HepG2 (cell line): ENCODE measurements around the gene ELF2. TPM values are rescaled to one million over a fixed set of nuclear protein-coding genes. Genes with fewer than 3 reads are reported as not detected.

Source experiments
- ATAC-seq: fragments of 200-7000 bp; cut with Tn5 transposase; 3 replicates; pipeline ENCODE4 v1.9.1; 2020; ENCODE audit warnings: mild to moderate bottlenecking, moderate library complexity
- BruUV-seq: library from RNA; stranded (reverse); fragments of 400-500 nt; replicated peaks from 2 replicates; lab custom pipeline; 2021; lab: Mats Ljungman, UMichigan
- CTCF ChIA-PET: fragments of 300-600 bp; formaldehyde crosslinking; extraction: SDS; loops from one replicate; lab custom pipeline; 2021; ENCODE audit warnings: low total read pairs, inconsistent platforms, low intra/inter-chr PET ratio; lab: Yijun Ruan, JAX
- POLR2A ChIA-PET: fragments of 350-600 bp; sonication (Branson Sonifier 250); formaldehyde crosslinking; loops from one replicate; lab custom pipeline; 2020; ENCODE audit warnings: antibody characterized with exemption, inconsistent platforms; lab: Yijun Ruan, JAX
- DNase-seq: peaks from one replicate; pipeline ENCODE4 v3.0.0-alpha.2; 2015; ENCODE audit warnings: low spot score
- FAIRE-seq: peaks from 3 replicates; lab custom pipeline; 2011; peaks lifted over from hg19 to GRCh38; lab: Jason Lieb, UNC
- H2AFZ ChIP-seq: one replicate; pipeline ENCODE4 v1.6.1; 2011; ENCODE audit warnings: low read length, inconsistent platforms
- H3K27ac ChIP-seq: fragments of 300-600 bp; 3 replicates; pipeline ENCODE4 v1.8.0; 2011; ENCODE audit warnings: mixed run types, mild to moderate bottlenecking, mixed read lengths, low read length, inconsistent platforms; ENCODE audit not compliant: insufficient read depth; ENCODE audit errors: extremely low read length
- H3K27me3 ChIP-seq, 2 experiments: fragments of 200-600 bp in 1 of 2; 2 replicates in 1 of 2; 3 replicates in 1 of 2; pipeline versions ENCODE4 v1.6.0 to v1.8.0; 2011; ENCODE audit warnings: low read length in 2 of 2, mild to moderate bottlenecking in 2 of 2, moderate library complexity in 2 of 2, inconsistent platforms in 1 of 2; ENCODE audit not compliant: insufficient read depth in 2 of 2, control insufficient read depth in 1 of 2
- H3K36me3 ChIP-seq, 2 experiments: fragments of 200-600 bp in 1 of 2; replicated peaks in 1 of 2; 2 replicates in 1 of 2; 3 replicates in 1 of 2; pipeline versions ENCODE4 v1.5.1 to v1.8.0; 2011; ENCODE audit warnings: low read length in 2 of 2, inconsistent platforms in 1 of 2; ENCODE audit not compliant: insufficient read depth in 2 of 2, control insufficient read depth in 1 of 2
- H3K4me1 ChIP-seq: 2 replicates; pipeline ENCODE4 v1.5.1; 2012; ENCODE audit warnings: low read length, inconsistent platforms; ENCODE audit not compliant: insufficient read depth
- H3K4me2 ChIP-seq: 2 replicates; pipeline ENCODE4 v1.6.0; 2011; ENCODE audit warnings: low read depth, low read length, inconsistent platforms
- H3K4me3 ChIP-seq, 3 experiments: fragments of 200-600 bp in 1 of 3; sonication (generic), shearing (Covaris generic) in 1 of 3; replicated peaks in 1 of 3; 2 replicates each; pipeline ENCODE4 v1.5.1; 2011 to 2016; ENCODE audit warnings: low read length in 3 of 3, inconsistent platforms in 2 of 3, low read depth in 2 of 3, mild to moderate bottlenecking in 2 of 3, control low read depth in 1 of 3, mixed read lengths in 1 of 3; ENCODE audit not compliant: insufficient read depth in 1 of 3
- H3K79me2 ChIP-seq: one replicate; pipeline ENCODE4 v1.6.1; 2011; ENCODE audit warnings: low read length, inconsistent platforms; ENCODE audit not compliant: insufficient read depth
- H3K9ac ChIP-seq: 2 replicates; pipeline ENCODE4 v1.6.0; 2011; ENCODE audit warnings: mild to moderate bottlenecking, low read depth, low read length, inconsistent platforms; ENCODE audit not compliant: insufficient read depth
- H3K9me3 ChIP-seq: 2 replicates; pipeline ENCODE4 v1.5.1; 2012; ENCODE audit warnings: mild to moderate bottlenecking, low read length
- H4K20me1 ChIP-seq: 2 replicates; pipeline ENCODE4 v1.6.0; 2011; ENCODE audit warnings: inconsistent platforms, mild to moderate bottlenecking, low read length, moderate library complexity; ENCODE audit not compliant: insufficient read depth
- ERF ChIP-seq: IDR thresholded peaks from 2 replicates; pipeline ENCODE4 v1.6.1; 2018; ENCODE audit warnings: missing biosample characterization, missing genetic modification reagents
- PLSCR1 ChIP-seq: sonication (generic); formaldehyde crosslinking; IDR thresholded peaks from 2 replicates; pipeline ENCODE4 v1.5.0; 2020; ENCODE audit warnings: missing genetic modification reagents, mild to moderate bottlenecking, borderline replicate concordance
- PRDM4 ChIP-seq: sonication (generic); formaldehyde crosslinking; IDR thresholded peaks from 2 replicates; pipeline ENCODE4 v1.9.0; 2021; ENCODE audit warnings: missing genetic modification reagents, borderline replicate concordance
- TERF1 ChIP-seq: sonication (generic); formaldehyde crosslinking; IDR thresholded peaks from 2 replicates; pipeline ENCODE4 v1.8.0; 2022; ENCODE audit warnings: mild to moderate bottlenecking, missing genetic modification reagents, moderate library complexity
- ZNF232 ChIP-seq: sonication (generic); formaldehyde crosslinking; IDR thresholded peaks from 2 replicates; pipeline ENCODE4 v1.4.0; 2020; ENCODE audit warnings: missing genetic modification reagents, borderline replicate concordance
- ZNF350 ChIP-seq: sonication (generic); formaldehyde crosslinking; IDR thresholded peaks from 2 replicates; pipeline ENCODE4 v1.4.0; 2020; ENCODE audit warnings: mild to moderate bottlenecking, low read depth, missing genetic modification reagents, borderline replicate concordance
- ZNF83 ChIP-seq: sonication (generic); formaldehyde crosslinking; IDR thresholded peaks from 2 replicates; pipeline ENCODE4 v1.4.0; 2020; ENCODE audit warnings: missing genetic modification reagents, mild to moderate bottlenecking, borderline replicate concordance
- WGBS: methylation state at CpG from one replicate; pipeline ENCODE4 v1.1.6; 2017; ENCODE audit warnings: low lambda C conversion rate; 5-methylcytosine and 5-hydroxymethylcytosine counted together
- in situ Hi-C: cut with HindIII; loops from 2 replicates; pipeline ENCODE4 v1.10.0; 2017; ENCODE audit warnings: low pct_unique_long_range_greater_than_20kb; ENCODE audit not compliant: extremely low pct_ligation_motif_present
- intact Hi-C: fragments of 100-400 bp; cut with micrococcal nuclease; formaldehyde crosslinking; loops from one replicate; pipeline ENCODE4 v1.10.0; 2022; ENCODE audit not compliant: unreplicated experiment
- polyA plus RNA-seq, 8 experiments: library from polyadenylated mRNA; depleted of rRNA in 3 of 8; stranded (reverse) in 7 of 8; unstranded in 1 of 8; fragments of >200 nt; fragmentation: Illumina TruSeq in 4 of 8; extraction: Trizol in 4 of 8; gene quantifications; 2 replicates each; pipeline versions ENCODE4 v1.2.1 to v1.2.3, GENCODE V29; 2011 to 2016; ENCODE audit warnings: low read depth in 4 of 8, missing spikeins in 1 of 8, mixed read lengths in 1 of 8; ENCODE audit not compliant: insufficient read depth in 1 of 8
- total RNA-seq, 5 experiments: library from RNA; depleted of rRNA; stranded (reverse); fragments of >200 nt; fragmentation: Illumina TruSeq; extraction: Trizol; gene quantifications; 2 replicates each; pipeline ENCODE4 v1.2.3, GENCODE V29; 2016; ENCODE audit warnings: low read depth in 1 of 5

ELF2 gene
- total and polyA plus RNA-seq, 2 of the 13 experiments (the other 11 are each of a cell fraction or from before 2014, with no cell fraction given) = 28.6 to 35.4 TPM

- H3K9ac ChIP-seq = no peak overlapping the region
- FAIRE-seq (no peak), DNase-seq (no peak), ATAC-seq (no peak; the same call in 2 of the 3 replicates)
- ChIA-PET CTCF (no interaction called here), POLR2A (interaction anchor here (0.6 kb wide), 1 partner anchor 311 kb away, joined by 3 read pairs; no protein-coding TSS in a partner anchor)
- no peak overlapping the region for H2AFZ ChIP-seq
- H3K27me3 ChIP-seq = no peaks in the 10 kb centered on the region
- H3K79me2 ChIP-seq = peaks cover 15% of the 10 kb centered on the region
- in situ Hi-C loops = no loop called here
- peaks cover 6% of the 10 kb centered on the region for H3K4me1 ChIP-seq
- intact Hi-C loops = no loop called here
- H3K4me2 ChIP-seq = no peak overlapping the region
- peaks cover 10% of the 10 kb centered on the region; the same call in 1 of the 2 replicates for H4K20me1 ChIP-seq
- no peak overlapping the region for H3K4me3 ChIP-seq
- TF ChIP-seq TERF1 = no peak
- TF ChIP-seq ERF (CRISPR knock-in tag) = no peak
- no peak for TF ChIP-seq PRDM4 (CRISPR knock-in tag)
- no peak for TF ChIP-seq PLSCR1 (CRISPR knock-in tag)
- no peak for TF ChIP-seq ZNF232 (CRISPR knock-in tag)
- TF ChIP-seq ZNF83 = no peak
- no peak for TF ChIP-seq ZNF350
- H3K27ac ChIP-seq = no peak overlapping the region
- H3K36me3 ChIP-seq = peaks cover 10 to 37% of the 10 kb centered on the region in 2 experiments
- BruUV-seq = no TSS peak
- no peaks in the 10 kb centered on the region for H3K9me3 ChIP-seq
- 96% methylated on average over 2 of the region's 2 CpGs for WGBS
Observed at GRCh38 chr4:139044291-139044690, 132.7 kb downstream of the ELF2 start.
